K562 (cell line): Measurements from ENCODE around the gene ZDHHC17. TPM values are rescaled to one million over a fixed set of nuclear protein-coding genes. Genes with fewer than 3 reads are reported as not detected.

ENCODE experiments used
- ATAC-seq: fragments of 200-7000 bp; cut with Tn5 transposase; 3 replicates; pipeline ENCODE4 v1.9.1; 2020; ENCODE audit warnings: moderate library complexity
- BruUV-seq: library from RNA; stranded (reverse); fragments of 400-500 nt; replicated peaks from 2 replicates; lab custom pipeline; 2021; lab: Mats Ljungman, UMichigan
- CTCF ChIA-PET: fragments of 300-600 bp; formaldehyde crosslinking; extraction: SDS; loops from one replicate; lab custom pipeline; 2021; ENCODE audit warnings: low intra/inter-chr PET ratio; lab: Yijun Ruan, JAX
- POLR2A ChIA-PET: fragments of 300-600, 350-650 bp; sonication (Branson Sonifier 250); formaldehyde crosslinking; extraction: SDS; loops from one replicate; lab custom pipeline; 2021; ENCODE audit warnings: antibody characterized with exemption, inconsistent platforms; lab: Yijun Ruan, JAX
- DNase-seq, 4 experiments: peaks; one replicate each; pipeline versions ENCODE4 v3.0.0 to v3.0.0-alpha.2; 2011 to 2018; ENCODE audit warnings: low spot score in 3 of 4, mixed read lengths in 3 of 4; ENCODE audit errors: extremely low read depth in 1 of 4
- FAIRE-seq: peaks from 2 replicates; lab custom pipeline; 2011; peaks lifted over from hg19 to GRCh38; lab: Jason Lieb, UNC
- H2AFZ ChIP-seq: 2 replicates; pipeline ENCODE4 v1.6.0; 2011; ENCODE audit warnings: low read depth, low read length, control low read depth, inconsistent platforms
- H3K27ac ChIP-seq: fragments of 200-600 bp; 3 replicates; pipeline ENCODE4 v1.8.0; 2011; ENCODE audit warnings: low read depth, mild to moderate bottlenecking, control low read depth, inconsistent platforms, low read length, moderate library complexity, mixed read lengths; ENCODE audit errors: extremely low read depth
- H3K27me3 ChIP-seq, 2 experiments: fragments of 300-600 bp in 1 of 2; 2 replicates in 1 of 2; 3 replicates in 1 of 2; pipeline versions ENCODE4 v1.6.0 to v1.8.0; 2011; ENCODE audit warnings: inconsistent platforms in 2 of 2, low read length in 2 of 2, mild to moderate bottlenecking in 1 of 2, mixed read lengths in 1 of 2, moderate library complexity in 1 of 2; ENCODE audit not compliant: control insufficient read depth in 2 of 2, insufficient read depth in 2 of 2
- H3K36me3 ChIP-seq: fragments of 300-600 bp; 3 replicates; pipeline ENCODE4 v1.8.0; 2011; ENCODE audit warnings: mild to moderate bottlenecking, low read length, inconsistent platforms; ENCODE audit not compliant: control insufficient read depth, insufficient read depth
- H3K4me1 ChIP-seq, 2 experiments: fragments of 200-600 bp in 1 of 2; replicated peaks in 1 of 2; 2 replicates in 1 of 2; 3 replicates in 1 of 2; pipeline versions ENCODE4 v1.5.1 to v1.8.0; 2011; ENCODE audit warnings: inconsistent platforms in 2 of 2, low read length in 2 of 2, mild to moderate bottlenecking in 1 of 2, mixed read lengths in 1 of 2, moderate library complexity in 1 of 2; ENCODE audit not compliant: control insufficient read depth in 2 of 2, insufficient read depth in 2 of 2
- H3K4me2 ChIP-seq: 2 replicates; pipeline ENCODE4 v1.6.1; 2011; ENCODE audit warnings: low read length, control low read depth, inconsistent platforms, mixed read lengths; ENCODE audit not compliant: insufficient read depth
- H3K4me3 ChIP-seq: fragments of 200-600 bp; sonication (generic), shearing (Covaris generic); 2 replicates; pipeline ENCODE4 v1.5.1; 2016; ENCODE audit warnings: control low read depth, inconsistent platforms
- H3K79me2 ChIP-seq: fragments of 200-600 bp; 3 replicates; pipeline ENCODE4 v1.8.0; 2011; ENCODE audit warnings: low read length, inconsistent platforms; ENCODE audit not compliant: control insufficient read depth, insufficient read depth
- H3K9ac ChIP-seq, 2 experiments: 2 replicates each; pipeline versions ENCODE4 v1.6.0 to v1.6.1; 2011; ENCODE audit warnings: low read depth in 2 of 2, low read length in 2 of 2, control low read depth in 1 of 2, inconsistent platforms in 1 of 2, mild to moderate bottlenecking in 1 of 2, mixed read lengths in 1 of 2; ENCODE audit not compliant: insufficient read depth in 1 of 2
- H3K9me1 ChIP-seq: one replicate; pipeline ENCODE4 v1.6.0; 2011; ENCODE audit warnings: inconsistent platforms, mild to moderate bottlenecking, low read length, moderate library complexity; ENCODE audit not compliant: control insufficient read depth, insufficient read depth
- H3K9me3 ChIP-seq: replicated peaks from 2 replicates; pipeline ENCODE4 v1.5.1; 2011; ENCODE audit warnings: low read depth, low read length, inconsistent platforms; ENCODE audit not compliant: control insufficient read depth, insufficient read depth
- H4K20me1 ChIP-seq: replicated peaks from 2 replicates; pipeline ENCODE4 v1.6.1; 2011; ENCODE audit warnings: low read length, inconsistent platforms, mixed read lengths; ENCODE audit not compliant: control insufficient read depth, insufficient read depth
- C11orf30 ChIP-seq: fragments of 450-650 bp; IDR thresholded peaks from 2 replicates; pipeline ENCODE4 v1.6.1; 2016; ENCODE audit warnings: low read depth, mild to moderate bottlenecking
- EP400 ChIP-seq: fragments of 450-650 bp; IDR thresholded peaks from 2 replicates; pipeline ENCODE4 v1.6.1; 2017; ENCODE audit warnings: antibody characterized with exemption, mild to moderate bottlenecking, moderate library complexity
- MAFG ChIP-seq: fragments of 450-650 bp; conservative IDR thresholded peaks from 2 replicates; pipeline ENCODE4 v1.6.1; 2016; ENCODE audit warnings: missing genetic modification characterization, missing compliant biosample characterization
- SNRNP70 ChIP-seq: fragments of 200-400 bp; formaldehyde crosslinking; optimal IDR thresholded peaks from 2 replicates; pipeline ENCODE3; 2017; ENCODE audit warnings: low read depth, low read length
- ZNF316 ChIP-seq: fragments of 450-650 bp; IDR thresholded peaks from 2 replicates; pipeline ENCODE4 v1.6.1; 2016
- ZNF444 ChIP-seq: fragments of 250-450 bp; sonication (Bioruptor Pico); IDR thresholded peaks from 2 replicates; pipeline ENCODE4 v1.4.0; 2020; ENCODE audit warnings: mild to moderate bottlenecking, moderate library complexity
- WGBS: fragments of 100-300 bp; shearing (Covaris generic); methylation state at CpG from one replicate; pipeline ENCODE4 v1.1.6; 2016; ENCODE audit warnings: low coverage, mixed read lengths; ENCODE audit not compliant: insufficient coverage; ENCODE audit errors: missing lambda C conversion rate; 5-methylcytosine and 5-hydroxymethylcytosine counted together
- in situ Hi-C: fragments of 300-500 bp; cut with MboI; formaldehyde crosslinking; loops from 4 replicates; pipeline ENCODE4 v1.15.0; 2018; ENCODE audit warnings: inconsistent platforms, mixed read lengths
- intact Hi-C: fragments of 100-400 bp; cut with micrococcal nuclease; formaldehyde crosslinking; loops from 2 replicates; pipeline ENCODE4 v1.14.2; 2022
- polyA plus RNA-seq, 8 experiments: library from polyadenylated mRNA; depleted of rRNA in 4 of 8; stranded (reverse) in 5 of 8; unstranded in 3 of 8; fragments of >200 nt; fragmentation: Nextera tagmentation in 2 of 8; fragmentation: Illumina TruSeq in 1 of 8; extraction: Ambion mirVana in 2 of 8; extraction: Trizol in 1 of 8; gene quantifications; 2 replicates each; pipeline versions ENCODE4 v1.2.1 to v1.2.3, GENCODE V29; 2011 to 2014; ENCODE audit warnings: inconsistent platforms in 1 of 8, missing spikeins in 1 of 8
- total RNA-seq, 7 experiments: library from RNA; depleted of rRNA in 6 of 7; stranded (reverse); fragments of >200 nt in 6 of 7; fragmentation: Illumina TruSeq in 2 of 7; extraction: Trizol in 2 of 7; gene quantifications; 2 replicates each; pipeline versions ENCODE4 v1.2.1 to v1.2.3, GENCODE V29; 2011 to 2021; ENCODE audit warnings: low replicate concordance in 1 of 7
- TF ChIP-seq, protein P1 (sequence below), 2 experiments: fragments of 450-650 bp in 1 of 2; sonication (generic) in 1 of 2; formaldehyde crosslinking in 1 of 2; IDR thresholded peaks; 2 replicates each; pipeline versions ENCODE4 v1.7.1 to v1.9.0; 2016 to 2022; ENCODE audit warnings: inconsistent platforms in 1 of 2, mild to moderate bottlenecking in 1 of 2, missing genetic modification reagents in 1 of 2

ZDHHC17 gene
- total and polyA plus RNA-seq, 9 of the 15 experiments (the other 6 are each of a cell fraction or from before 2014, with no cell fraction given): 6.7 to 66.0 (median 27.5) TPM

DNA sequence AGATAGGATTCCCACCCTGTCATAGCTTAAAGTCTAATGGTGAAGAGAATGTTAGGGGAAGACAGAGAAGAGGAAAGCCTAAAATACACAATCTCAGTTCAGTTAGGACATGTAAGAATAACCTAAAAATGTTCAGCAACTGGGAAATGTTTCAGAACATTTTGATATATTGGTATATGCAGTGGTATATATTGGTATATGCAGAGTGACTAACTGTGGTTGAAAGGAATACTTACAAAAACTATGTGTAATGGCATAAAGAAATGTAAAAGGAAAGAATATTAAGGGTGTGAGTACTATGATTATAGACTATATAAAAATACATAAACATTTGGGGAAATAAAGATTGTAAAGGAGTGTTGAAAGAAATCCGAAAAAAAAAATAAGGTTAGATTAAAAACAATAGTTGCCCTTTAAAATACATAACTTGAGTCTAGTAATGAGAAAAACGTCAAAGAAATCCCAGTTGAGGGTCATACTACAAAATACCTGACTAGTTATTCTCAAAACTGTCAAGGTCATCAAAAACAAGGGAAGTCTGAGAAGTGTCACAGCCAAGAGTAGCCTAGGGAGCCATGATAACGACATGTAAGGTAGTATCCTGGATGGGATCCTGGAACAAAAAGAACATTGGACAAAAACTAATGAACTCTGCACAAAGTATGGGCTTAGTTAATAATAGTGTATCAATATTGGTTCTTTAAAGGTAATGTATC is 25.6 kb downstream of the ZDHHC17 start (continued):
- TF ChIP-seq MAFG (peak; percentile 42; the same call in 1 of the 2 replicates), C11orf30 (peak; percentile 77; the same call in 1 of the 2 replicates), ZNF316 (peak; percentile 87)

DNA sequence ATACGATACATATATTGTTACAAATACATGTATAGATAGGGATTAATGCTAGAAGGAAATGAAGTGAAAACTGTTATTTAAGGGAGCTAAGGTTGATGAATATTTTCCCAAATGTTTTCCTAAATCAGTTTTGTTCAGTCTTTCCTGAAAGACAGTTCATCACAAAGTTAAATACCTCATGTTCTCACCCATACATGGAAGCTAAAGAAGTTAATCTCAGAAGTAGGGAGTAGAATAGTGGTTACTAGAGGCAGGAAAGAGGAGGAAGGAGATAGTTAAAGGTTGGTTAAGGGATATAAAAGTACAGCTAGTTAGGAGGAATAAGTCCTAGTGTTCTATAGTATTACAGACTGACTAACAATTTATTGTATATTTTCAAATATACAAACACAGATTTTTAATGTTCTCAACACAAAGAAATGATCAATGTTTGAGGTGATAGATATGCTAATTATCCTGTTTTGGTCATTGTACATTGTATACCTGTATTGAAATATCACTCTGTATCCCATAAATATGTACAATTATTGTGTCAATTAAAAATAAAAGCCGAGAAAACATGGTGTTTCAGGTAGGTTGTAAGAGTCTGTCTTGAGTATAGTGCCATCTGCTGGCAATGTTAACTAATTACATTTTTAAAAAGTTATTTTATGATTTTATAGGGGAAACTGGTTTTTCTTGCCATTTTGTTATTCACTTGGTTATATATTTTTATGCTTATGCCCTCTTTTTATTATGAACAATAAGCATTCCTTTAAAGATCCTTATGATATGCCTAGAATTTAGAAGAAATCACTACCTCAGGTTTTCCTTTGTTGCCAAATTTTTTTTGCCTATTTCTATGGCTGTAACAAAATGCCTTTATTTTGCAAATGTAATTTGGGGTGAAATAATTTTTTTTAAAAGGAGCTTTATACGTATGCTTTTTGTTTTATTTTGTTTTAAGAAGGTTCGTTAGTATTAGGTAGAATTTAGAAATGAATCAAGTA is 26.9 kb downstream of the ZDHHC17 start:
- no peak overlapping the region for H3K27ac ChIP-seq
- H4K20me1 ChIP-seq: no peaks in the 10 kb centered on the region
- DNase-seq: peak; percentile 29 to 41 (median 31)
- FAIRE-seq: no peak
- H3K36me3 ChIP-seq: 0 out of 3 replicates have a peak, but pooled peaks cover 2% of the 10 kb centered on the region
- intact Hi-C loops: loop anchor here (1.0 to 2.0 kb wide), 5 partner anchors 102 to 220 kb away; no protein-coding TSS in a partner anchor
- H3K9ac ChIP-seq: no peak overlapping the region
- no peak overlapping the region for H3K4me2 ChIP-seq
- H3K9me3 ChIP-seq: peaks cover 10% of the 10 kb centered on the region
- H3K9me1 ChIP-seq: no peaks in the 10 kb centered on the region
- POLR2A ChIA-PET: interaction anchor here (1.3 kb wide), 1 partner anchor 23 kb away, joined by 3 read pairs; no protein-coding TSS in a partner anchor
- H3K4me1 ChIP-seq: peaks cover 4 to 7% of the 10 kb centered on the region in 2 experiments; a peak in 3 of 5 replicates
- 29% methylated on average over 4 of the region's 4 CpGs for WGBS
- H3K27me3 ChIP-seq: no peaks in the 10 kb centered on the region
- no peak overlapping the region for H2AFZ ChIP-seq
- CTCF ChIA-PET: interaction anchor here (0.7 to 2.9 kb wide), 6 partner anchors 69 to 204 kb away, joined by 3 to 35 read pairs (median 4); no protein-coding TSS in a partner anchor
- BruUV-seq: no TSS peak
- peaks cover 88% of the 10 kb centered on the region for H3K79me2 ChIP-seq
- no peak overlapping the region for H3K4me3 ChIP-seq
- in situ Hi-C loops: no loop called here
- peak; percentile 29; the same call in 1 of the 3 replicates for ATAC-seq
- 0 out of 2 replicates have a peak, but pooled peaks have one; percentile 12 for TF ChIP-seq MAFG
- TF ChIP-seq, protein P1, sequence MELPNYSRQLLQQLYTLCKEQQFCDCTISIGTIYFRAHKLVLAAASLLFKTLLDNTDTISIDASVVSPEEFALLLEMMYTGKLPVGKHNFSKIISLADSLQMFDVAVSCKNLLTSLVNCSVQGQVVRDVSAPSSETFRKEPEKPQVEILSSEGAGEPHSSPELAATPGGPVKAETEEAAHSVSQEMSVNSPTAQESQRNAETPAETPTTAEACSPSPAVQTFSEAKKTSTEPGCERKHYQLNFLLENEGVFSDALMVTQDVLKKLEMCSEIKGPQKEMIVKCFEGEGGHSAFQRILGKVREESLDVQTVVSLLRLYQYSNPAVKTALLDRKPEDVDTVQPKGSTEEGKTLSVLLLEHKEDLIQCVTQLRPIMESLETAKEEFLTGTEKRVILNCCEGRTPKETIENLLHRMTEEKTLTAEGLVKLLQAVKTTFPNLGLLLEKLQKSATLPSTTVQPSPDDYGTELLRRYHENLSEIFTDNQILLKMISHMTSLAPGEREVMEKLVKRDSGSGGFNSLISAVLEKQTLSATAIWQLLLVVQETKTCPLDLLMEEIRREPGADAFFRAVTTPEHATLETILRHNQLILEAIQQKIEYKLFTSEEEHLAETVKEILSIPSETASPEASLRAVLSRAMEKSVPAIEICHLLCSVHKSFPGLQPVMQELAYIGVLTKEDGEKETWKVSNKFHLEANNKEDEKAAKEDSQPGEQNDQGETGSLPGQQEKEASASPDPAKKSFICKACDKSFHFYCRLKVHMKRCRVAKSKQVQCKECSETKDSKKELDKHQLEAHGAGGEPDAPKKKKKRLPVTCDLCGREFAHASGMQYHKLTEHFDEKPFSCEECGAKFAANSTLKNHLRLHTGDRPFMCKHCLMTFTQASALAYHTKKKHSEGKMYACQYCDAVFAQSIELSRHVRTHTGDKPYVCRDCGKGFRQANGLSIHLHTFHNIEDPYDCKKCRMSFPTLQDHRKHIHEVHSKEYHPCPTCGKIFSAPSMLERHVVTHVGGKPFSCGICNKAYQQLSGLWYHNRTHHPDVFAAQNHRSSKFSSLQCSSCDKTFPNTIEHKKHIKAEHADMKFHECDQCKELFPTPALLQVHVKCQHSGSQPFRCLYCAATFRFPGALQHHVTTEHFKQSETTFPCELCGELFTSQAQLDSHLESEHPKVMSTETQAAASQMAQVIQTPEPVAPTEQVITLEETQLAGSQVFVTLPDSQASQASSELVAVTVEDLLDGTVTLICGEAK (IDR thresholded peaks at IDR 0.05): no peak
- TF ChIP-seq, protein P1 (CRISPR knock-in tag; IDR thresholded peaks at IDR 0.05): no peak
- TF ChIP-seq SNRNP70: no peak
- TF ChIP-seq ZNF444: no peak
- TF ChIP-seq EP400: 0 out of 2 replicates have a peak, but pooled peaks have one; percentile 12
